GM19397 (cell line): ENCODE results near the gene ITGA11.

Experiments
- ATAC-seq: cut with Tn5 transposase; IDR thresholded peaks from one replicate; pipeline ENCODE4 v1.9.1; 2021; ENCODE audit warnings: mild to moderate bottlenecking, moderate library complexity; ENCODE audit not compliant: unreplicated experiment

The ITGA11 gene

DNA sequence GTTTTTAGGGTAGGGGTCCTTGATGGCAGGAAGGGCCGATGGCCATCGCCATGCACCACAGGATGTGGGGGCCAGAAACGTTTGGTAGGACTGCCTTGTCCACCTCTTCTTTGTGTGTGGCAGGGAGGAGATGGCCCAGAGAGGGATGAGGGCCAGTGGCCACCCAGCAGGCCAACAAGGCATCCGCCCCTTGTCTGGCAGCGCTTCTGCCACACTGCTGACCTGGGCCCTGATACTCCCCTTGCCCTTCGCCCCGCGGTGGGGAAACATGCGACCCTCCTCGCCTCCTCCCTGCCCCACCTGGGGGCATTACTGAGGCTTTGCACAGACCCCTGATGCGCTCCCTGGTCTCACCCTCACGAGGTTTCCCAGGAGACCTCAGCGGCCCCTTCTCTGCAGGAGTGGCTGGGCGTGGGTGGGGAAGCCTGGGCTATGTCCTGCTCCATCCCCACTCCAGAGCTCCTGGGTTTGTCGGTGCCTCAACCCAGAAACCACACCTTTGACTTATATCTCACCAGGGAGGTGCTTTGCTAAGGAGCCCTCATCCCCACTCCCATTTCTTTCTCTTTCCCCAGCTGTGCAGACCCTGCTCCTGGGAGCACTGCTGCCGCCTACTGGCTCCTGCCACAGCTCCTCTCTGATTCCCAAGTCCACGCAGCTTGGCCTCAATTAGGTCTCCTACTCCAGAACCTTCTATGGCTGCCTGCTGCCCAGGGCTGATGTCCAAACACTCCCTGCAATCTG lies 115.7 kb downstream of the ITGA11 start:
- ATAC-seq = no peak

DNA sequence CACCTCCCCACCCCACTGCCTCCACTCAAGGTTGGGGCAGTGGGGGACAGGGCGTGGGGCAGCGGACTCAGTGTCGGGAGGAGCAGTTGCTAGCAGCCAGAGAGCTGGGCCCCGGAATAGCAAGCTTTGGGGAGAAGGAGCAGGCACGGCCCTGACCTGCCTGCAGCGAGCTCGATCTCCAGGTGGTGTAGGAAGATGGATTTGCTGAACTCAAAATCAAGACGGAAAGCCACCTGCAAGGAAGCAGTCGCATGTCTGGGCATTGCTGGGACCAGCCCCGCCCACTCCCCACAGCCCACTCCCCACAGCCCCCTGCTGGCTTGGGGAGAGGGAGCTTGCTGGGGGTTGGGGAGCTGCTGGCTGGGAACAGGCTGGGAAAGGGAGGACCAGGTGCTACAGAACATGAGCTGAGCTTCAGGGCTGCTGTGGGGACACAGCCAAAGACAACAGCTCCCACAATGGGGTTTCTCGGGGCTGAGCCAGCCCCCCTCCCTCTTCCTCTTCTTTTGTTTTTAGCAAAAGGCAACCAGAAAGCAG lies 116.4 kb downstream of the ITGA11 start:
- no peak for ATAC-seq

GRCh38 chr15:68315035-68315434 lies 116.9 kb downstream of the ITGA11 start:
- ATAC-seq = no peak

DNA sequence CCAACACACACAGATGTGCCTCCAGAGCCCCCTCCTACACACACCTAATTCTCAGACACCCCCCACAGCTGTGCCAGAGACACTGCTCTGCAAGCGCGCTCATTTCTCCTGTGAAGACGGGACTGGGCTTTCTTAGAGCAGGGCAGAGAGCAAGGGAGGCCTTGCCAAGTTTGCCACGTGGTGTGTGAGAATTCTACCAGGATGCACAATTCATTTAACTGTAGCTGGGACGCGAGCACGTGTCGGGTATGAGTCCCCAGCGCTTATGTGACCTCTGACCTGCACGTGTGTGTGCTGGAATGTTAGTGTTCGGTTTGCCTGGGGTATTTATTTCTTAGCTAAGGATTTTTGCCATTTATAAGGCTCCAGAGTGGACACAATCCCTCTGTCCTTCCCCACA lies 117.4 kb downstream of the ITGA11 start:
- ATAC-seq = no peak

DNA sequence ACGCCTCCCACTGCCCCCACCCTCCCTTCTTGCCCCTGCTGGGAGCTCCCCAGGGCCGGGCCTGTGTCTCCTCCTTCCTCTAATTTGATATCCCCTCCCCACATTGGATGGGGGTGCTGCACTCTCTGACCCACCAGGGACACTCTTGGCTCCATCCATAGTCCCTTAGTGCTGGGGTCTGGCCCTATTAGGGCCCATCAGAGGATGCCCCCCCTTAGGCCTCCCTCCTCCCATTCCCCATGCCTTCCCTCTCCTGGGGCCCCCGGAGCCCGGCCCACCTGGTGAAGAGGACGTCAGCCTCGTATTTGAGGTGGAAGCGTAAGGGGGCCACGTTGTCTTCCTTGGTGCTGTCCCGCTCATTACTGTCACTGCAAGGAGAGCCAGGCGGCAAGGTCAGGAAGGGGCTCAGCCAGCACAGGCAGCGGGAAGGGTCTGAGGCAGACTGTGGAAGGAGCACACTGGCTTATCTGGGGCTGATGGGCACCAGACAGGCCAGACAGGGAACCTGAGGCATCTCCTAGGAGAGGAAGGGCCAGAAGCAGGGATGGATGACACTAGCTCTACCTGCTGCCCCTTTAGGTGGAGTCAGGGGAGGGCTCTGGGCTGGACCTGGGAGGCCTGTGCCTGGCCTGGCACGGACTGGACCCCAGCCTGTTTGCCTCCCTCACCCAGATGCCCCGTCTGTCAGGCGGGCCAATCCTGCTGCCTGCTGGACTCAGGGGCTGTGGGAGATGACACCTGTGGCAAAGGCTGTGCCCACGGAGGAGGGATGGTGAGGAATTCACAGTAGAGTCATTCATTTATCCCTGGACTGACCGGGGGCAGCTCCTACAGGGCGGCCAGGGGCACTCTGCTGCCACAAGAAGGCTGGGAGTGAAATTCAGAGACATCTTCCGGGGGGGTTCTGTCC lies 118.2 kb downstream of the ITGA11 start:
- no peak for ATAC-seq

GRCh38 chr15:68312701-68313204 lies 119.2 kb downstream of the ITGA11 start:
- no peak for ATAC-seq

- no peak for ATAC-seq
Observed at GRCh38 chr15:68311859-68312557, 120.0 kb downstream of the ITGA11 start.

GRCh38 chr15:68311464-68311835 lies 120.5 kb downstream of the ITGA11 start:
- ATAC-seq = no peak

DNA sequence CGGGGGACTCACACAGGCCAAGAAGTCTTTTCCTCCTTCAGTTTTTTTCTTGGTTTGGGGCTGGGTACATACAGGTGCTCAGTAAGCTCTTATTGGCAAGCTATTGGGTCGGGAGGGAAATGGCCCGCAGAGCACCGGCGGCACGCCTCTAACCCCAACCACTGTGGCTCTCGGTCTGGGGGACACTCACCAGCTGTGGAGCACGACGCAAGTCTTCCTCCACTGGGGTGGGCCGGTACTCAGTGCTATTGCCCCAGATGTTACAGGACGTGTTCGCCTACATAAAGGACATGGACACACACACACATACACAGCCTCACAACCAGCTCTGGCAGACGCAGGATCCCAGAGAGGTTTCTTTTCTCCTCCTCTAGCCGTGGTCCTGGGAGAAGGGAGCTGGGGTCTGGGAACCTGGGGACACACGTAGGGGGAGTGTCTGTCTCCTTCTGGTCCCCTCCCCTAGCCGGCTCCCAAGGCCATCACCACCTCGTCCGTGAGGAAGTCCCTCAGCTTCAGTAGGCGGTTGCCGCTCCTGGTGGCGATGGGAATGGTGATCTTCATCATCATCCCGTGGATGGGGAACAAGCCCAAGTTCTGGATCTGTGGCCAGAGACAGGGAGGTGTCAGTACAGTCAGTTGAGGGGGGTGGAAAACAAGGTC lies 121.0 kb downstream of the ITGA11 start:
- no peak for ATAC-seq

GRCh38 chr15:68310178-68310803 lies 121.7 kb downstream of the ITGA11 start:
- no peak for ATAC-seq

- no peak for ATAC-seq
Observed at GRCh38 chr15:68309024-68309423, 122.9 kb downstream of the ITGA11 start.

DNA sequence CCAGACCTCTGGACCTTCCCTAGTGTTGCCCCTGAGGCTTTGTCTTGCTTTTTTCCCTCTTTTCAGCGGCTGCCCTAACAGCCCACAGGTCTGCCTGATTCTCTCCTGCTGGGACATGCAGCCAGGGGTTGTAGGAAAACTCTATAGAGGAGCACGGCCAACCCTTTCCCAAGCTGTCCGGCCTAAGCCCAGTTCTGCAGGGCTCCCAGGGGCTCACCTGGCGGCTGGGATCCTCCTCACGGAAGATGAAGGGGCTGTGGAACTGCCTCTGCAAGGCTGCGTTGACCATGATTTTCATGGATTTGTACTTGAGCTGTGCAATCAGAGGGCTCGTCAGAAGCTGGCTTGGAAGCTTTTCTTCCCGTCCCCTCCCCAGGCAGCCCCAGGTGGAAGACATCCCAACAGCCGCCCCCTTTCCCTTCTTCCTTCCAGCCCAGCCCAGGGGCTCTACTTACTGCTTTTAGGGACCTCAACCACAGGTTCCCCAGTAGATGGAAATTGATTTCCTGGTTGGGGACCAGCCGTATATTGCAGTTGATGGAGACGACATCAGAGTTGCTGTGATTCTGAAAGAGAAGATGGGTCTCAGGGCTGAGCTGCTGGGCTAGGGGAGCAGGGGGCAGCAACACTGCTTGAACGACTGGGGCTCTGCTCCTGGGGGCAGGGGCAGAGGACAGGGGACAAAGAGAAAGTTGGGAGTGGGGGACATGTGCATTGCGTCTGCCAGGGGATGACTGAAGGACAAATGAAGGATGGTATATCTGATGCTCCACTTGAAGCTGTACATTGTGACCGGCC lies 124.6 kb downstream of the ITGA11 start:
- no peak for ATAC-seq

DNA sequence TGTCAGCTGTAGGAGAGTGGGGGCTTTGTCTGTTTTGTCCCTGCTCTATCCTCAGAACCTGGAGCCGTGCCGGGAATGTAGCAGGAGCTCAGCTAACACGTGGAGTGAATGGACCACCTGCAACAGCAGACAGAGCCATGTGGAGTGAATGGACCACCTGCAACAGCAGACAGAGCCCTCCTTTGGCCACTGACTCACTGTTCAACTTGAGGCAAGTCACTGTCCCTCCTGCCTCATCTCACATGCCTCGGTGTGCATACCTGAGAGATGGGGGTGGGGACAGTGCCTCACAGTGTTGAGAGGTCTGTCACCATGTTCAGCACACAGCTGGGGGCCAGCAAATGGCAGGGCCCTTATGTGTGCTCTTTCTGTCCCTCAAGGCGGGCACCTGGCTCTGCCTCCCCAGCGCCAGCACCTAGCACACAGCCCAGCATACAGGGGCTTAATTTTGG lies 126.5 kb downstream of the ITGA11 start:
- no peak for ATAC-seq

DNA sequence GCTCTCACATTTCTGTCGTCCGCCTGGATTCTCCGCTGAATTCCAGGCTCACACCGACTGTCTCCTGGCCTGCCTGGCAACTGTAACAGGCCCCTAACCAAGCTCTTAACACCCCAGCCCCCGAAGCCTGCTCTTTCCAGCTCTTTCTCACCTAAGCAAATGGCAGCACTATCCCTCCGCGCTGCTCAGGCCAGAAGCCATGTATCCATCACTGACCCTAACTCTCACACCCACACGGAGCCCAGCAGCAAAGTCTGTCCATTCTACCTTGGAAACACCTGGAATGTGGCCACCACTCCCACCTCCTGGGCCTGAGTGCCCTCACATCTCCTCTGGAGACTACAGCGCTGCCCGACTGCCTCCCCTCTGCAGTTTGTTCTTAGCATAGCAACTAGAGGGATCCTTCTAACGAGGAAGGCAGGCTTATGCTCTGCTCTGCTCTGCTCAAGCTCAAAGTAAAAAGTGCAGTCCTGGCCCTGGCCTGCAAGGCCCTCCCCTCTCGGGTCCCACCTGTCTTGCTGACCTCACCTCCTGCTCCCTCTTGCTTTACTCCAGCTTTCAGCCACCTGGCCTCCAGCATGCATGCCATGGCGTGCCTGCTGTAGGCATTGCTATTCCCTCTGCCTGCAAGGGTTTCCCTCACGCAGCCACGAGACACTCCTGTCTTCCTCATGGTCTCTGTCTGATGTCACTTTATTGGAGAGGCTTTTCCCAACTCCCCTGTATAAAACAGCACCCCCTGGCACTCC lies 127.2 kb downstream of the ITGA11 start:
- no peak for ATAC-seq

DNA sequence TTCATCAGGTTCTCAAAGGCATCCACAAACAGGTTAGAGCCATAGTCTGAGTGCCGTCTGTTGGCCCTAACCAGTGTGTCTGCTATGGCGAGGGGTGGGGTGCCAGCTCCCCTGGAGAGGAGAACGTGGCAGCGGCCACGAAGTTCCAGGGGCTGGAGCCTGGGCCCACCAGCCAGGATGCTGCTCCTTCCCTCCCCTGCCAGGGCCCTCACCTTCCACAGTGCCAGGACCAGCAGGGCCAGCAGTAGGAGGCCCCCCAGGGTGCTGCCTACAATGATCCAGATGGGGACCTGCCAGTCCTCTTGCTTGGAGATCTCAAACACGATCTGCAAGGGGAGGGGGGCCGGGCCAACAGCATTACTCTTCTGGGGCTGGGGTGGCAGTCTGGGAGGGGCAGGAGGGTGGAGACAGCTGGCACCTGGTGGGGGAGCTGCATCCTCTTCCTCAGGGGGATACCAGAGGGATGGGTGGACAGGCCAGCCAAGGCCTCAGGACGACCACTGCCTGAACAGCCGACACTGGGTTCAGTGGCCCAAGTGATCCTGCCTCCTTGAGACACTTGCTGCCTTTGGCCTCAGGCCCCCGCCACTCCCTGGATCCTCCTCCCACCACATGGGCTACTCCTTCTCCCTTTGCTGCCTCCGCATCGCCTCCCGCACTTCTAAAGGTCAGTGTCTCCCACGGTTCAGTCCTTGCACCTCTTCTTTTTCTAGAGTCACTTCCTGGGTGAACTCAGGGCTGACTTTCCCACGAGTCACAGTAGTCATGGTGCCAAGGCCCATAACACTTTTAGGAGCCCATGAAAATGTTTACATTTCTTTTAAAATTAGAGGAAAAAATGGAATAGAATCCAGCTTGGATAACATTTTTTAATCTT lies 128.2 kb downstream of the ITGA11 start:
- no peak for ATAC-seq

GRCh38 chr15:68303134-68303533 lies 128.8 kb downstream of the ITGA11 start:
- ATAC-seq = no peak

DNA sequence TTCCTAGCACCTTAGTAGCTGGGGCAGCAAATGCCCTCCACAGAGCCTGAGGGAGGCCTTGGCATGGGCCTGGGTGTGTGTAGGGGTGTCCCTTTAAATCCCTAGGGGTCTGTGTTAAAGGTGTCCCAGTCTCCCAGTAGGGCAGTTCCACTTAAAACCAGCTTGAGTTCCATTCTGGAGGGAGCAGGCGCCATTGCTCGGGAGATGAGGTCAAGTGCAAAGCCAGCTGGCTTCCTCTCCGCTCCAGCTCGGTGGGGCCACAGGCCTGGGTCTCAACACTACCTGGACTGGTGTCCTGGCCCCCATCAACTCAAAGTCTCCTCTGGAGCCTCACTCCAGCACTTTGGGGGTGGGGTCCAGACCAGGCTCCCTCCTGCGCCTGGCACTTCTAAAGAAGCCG lies 129.2 kb downstream of the ITGA11 start:
- ATAC-seq = no peak

- ATAC-seq = no peak
Observed at GRCh38 chr15:68301301-68301700, 130.7 kb downstream of the ITGA11 start.
